ENCODE results near the gene PLXNA1.

- TF ChIP-seq YY1 (IDR thresholded peaks at IDR 0.05; ENCODE audit: low read depth) (no peak), FOXM1 (IDR thresholded peaks at IDR 0.05; ENCODE audit: borderline replicate concordance, low read depth) (no peak), RAD21 (IDR thresholded peaks at IDR 0.05; ENCODE audit: low read depth) (no peak)
Measured at GRCh38 chr3:127027811-127028548, 45.1 kb downstream of the PLXNA1 start.

Measured in Ishikawa (cell line).